GM21367 (cell line): ENCODE results near the gene NTRK1.

Source experiments
- ATAC-seq: cut with Tn5 transposase; IDR thresholded peaks from one replicate; pipeline ENCODE4 v1.9.1; 2021; ENCODE audit not compliant: unreplicated experiment

NTRK1 gene

GRCh38 chr1:156854634-156855033 lies 6.0 kb upstream of the NTRK1 start:
- no peak for ATAC-seq

GRCh38 chr1:156856282-156856785 lies 4.3 kb upstream of the NTRK1 start:
- no peak for ATAC-seq

- ATAC-seq, result no peak
These were observed 3.1 kb upstream of the NTRK1 start for GRCh38 chr1:156857532-156857931.

- no peak for ATAC-seq
These were observed 2.1 kb upstream of the NTRK1 start for GRCh38 chr1:156858555-156858956.

GRCh38 chr1:156858959-156859522 lies 1.6 kb upstream of the NTRK1 start, which contains the start of gene INSRR:
INSRR (minus strand) TSS chr1:156859117; CDS start chr1:156858621, 496 bp downstream.
- no peak for ATAC-seq

GRCh38 chr1:156859523-156860112 lies 1.0 kb upstream of the NTRK1 start:
- no peak for ATAC-seq

GRCh38 chr1:156860113-156860627 lies 495 bp upstream of the NTRK1 start:
- ATAC-seq, result no peak

- no peak for ATAC-seq
These were observed 1.9 kb downstream of the NTRK1 start for GRCh38 chr1:156862584-156862983.

- ATAC-seq, result no peak
These were observed 2.4 kb downstream of the NTRK1 start for GRCh38 chr1:156862997-156863599.

- ATAC-seq, result no peak
These were observed 3.0 kb downstream of the NTRK1 start for GRCh38 chr1:156863631-156864030.

GRCh38 chr1:156864796-156865195 lies 4.1 kb downstream of the NTRK1 start:
- ATAC-seq, result no peak

- no peak for ATAC-seq
These were observed 4.6 kb downstream of the NTRK1 start for GRCh38 chr1:156865258-156865657.

GRCh38 chr1:156865865-156866248 lies 5.2 kb downstream of the NTRK1 start:
- ATAC-seq, result no peak

GRCh38 chr1:156866249-156866909 lies 5.7 kb downstream of the NTRK1 start:
- ATAC-seq, result no peak

- no peak for ATAC-seq
These were observed 7.7 kb downstream of the NTRK1 start for GRCh38 chr1:156868341-156868740.

GRCh38 chr1:156869455-156869854 lies 8.8 kb downstream of the NTRK1 start:
- no peak for ATAC-seq

GRCh38 chr1:156873659-156874058 lies 13.0 kb downstream of the NTRK1 start:
- no peak for ATAC-seq

GRCh38 chr1:156874142-156874541 lies 13.5 kb downstream of the NTRK1 start:
- no peak for ATAC-seq

- no peak for ATAC-seq
These were observed 14.1 kb downstream of the NTRK1 start for GRCh38 chr1:156874572-156875340.

- ATAC-seq, result no peak
These were observed 14.6 kb downstream of the NTRK1 start for GRCh38 chr1:156875341-156875615.

- ATAC-seq, result no peak
These were observed 15.6 kb downstream of the NTRK1 start for GRCh38 chr1:156876281-156876680.
